Hepatocyte (in vitro differentiated cells): ENCODE results near the gene STX5. TPM values are rescaled to one million over a fixed set of nuclear protein-coding genes. Genes with fewer than 3 reads are reported as not detected.

Experiments
- DNase-seq: peaks from one replicate; pipeline ENCODE4 v3.0.0-alpha.2; 2016; ENCODE audit warnings: low spot score
- H2AFZ ChIP-seq: fragments of 200-600 bp; sonication (generic); 2 replicates; pipeline ENCODE4 v1.6.0; 2016; ENCODE audit warnings: antibody characterized with exemption, mild to moderate bottlenecking
- H3K27ac ChIP-seq: fragments of 200-600 bp; sonication (generic); 2 replicates; pipeline ENCODE4 v1.5.1; 2016; ENCODE audit warnings: mild to moderate bottlenecking
- H3K27me3 ChIP-seq: fragments of 200-600 bp; sonication (generic); 2 replicates; pipeline ENCODE4 v1.6.1; 2016
- H3K36me3 ChIP-seq: fragments of 200-600 bp; sonication (generic); replicated peaks from 2 replicates; pipeline ENCODE4 v1.5.1; 2016; ENCODE audit warnings: low read depth; ENCODE audit not compliant: insufficient read depth
- H3K4me1 ChIP-seq: fragments of 200-600 bp; sonication (generic); 2 replicates; pipeline ENCODE4 v1.5.1; 2016; ENCODE audit warnings: mild to moderate bottlenecking, moderate library complexity; ENCODE audit not compliant: insufficient read depth
- H3K4me2 ChIP-seq: fragments of 200-600 bp; sonication (generic); 2 replicates; pipeline ENCODE4 v1.6.0; 2016
- H3K4me3 ChIP-seq: fragments of 200-600 bp; sonication (generic); 2 replicates; pipeline ENCODE4 v1.5.1; 2016; ENCODE audit warnings: mild to moderate bottlenecking
- H3K79me2 ChIP-seq: fragments of 200-600 bp; sonication (generic); 2 replicates; pipeline ENCODE4 v1.6.0; 2017; ENCODE audit warnings: mild to moderate bottlenecking
- H3K9me2 ChIP-seq: fragments of 200-600 bp; sonication (generic); replicated peaks from 2 replicates; pipeline ENCODE4 v1.6.0; 2017; ENCODE audit warnings: mild to moderate bottlenecking; ENCODE audit not compliant: insufficient read depth
- H3K9me3 ChIP-seq: fragments of 200-600 bp; sonication (generic); 2 replicates; pipeline ENCODE4 v1.5.1; 2016; ENCODE audit warnings: low read depth, mild to moderate bottlenecking
- H4K20me1 ChIP-seq: fragments of 200-600 bp; sonication (generic); 2 replicates; pipeline ENCODE4 v1.6.0; 2016; ENCODE audit warnings: mild to moderate bottlenecking; ENCODE audit not compliant: insufficient read depth, poor library complexity, severe bottlenecking
- EZH2 ChIP-seq: fragments of 200-600 bp; sonication (generic); IDR thresholded peaks from 2 replicates; pipeline ENCODE4 v1.6.1; 2016; ENCODE audit warnings: antibody characterized with exemption, mild to moderate bottlenecking, borderline replicate concordance
- EZH2phosphoT487 ChIP-seq: fragments of 200-600 bp; sonication (generic); IDR thresholded peaks from one replicate; pipeline ENCODE4 v1.6.1; 2018; ENCODE audit warnings: antibody characterized with exemption, mild to moderate bottlenecking, low read depth, moderate library complexity; ENCODE audit not compliant: unreplicated experiment, severe bottlenecking
- WGBS: methylation state at CpG from one replicate; pipeline ENCODE4 v1.1.6; 2016; ENCODE audit warnings: low lambda C conversion rate; ENCODE audit errors: missing lambda C conversion rate; 5-methylcytosine and 5-hydroxymethylcytosine counted together
- polyA plus RNA-seq: library from polyadenylated mRNA; unstranded; fragments of >200 nt; fragmentation: Nextera tagmentation; extraction: Ambion mirVana; gene quantifications from 2 replicates; pipeline ENCODE4 v1.2.1, GENCODE V29; 2016
- total RNA-seq: library from RNA; depleted of rRNA; stranded (reverse); fragments of >200 nt; gene quantifications from 2 replicates; pipeline ENCODE4 v1.2.3, GENCODE V29; 2014
- TF ChIP-seq, protein P1 (sequence below): fragments of 200-600 bp; sonication (generic); IDR thresholded peaks from 2 replicates; pipeline ENCODE4 v1.5.1; 2016; ENCODE audit warnings: antibody characterized with exemption, mild to moderate bottlenecking; ENCODE audit not compliant: poor library complexity

STX5 gene
- total and polyA plus RNA-seq, 2 experiments from 2014 or later: 35.4 to 49.7 TPM

DNA sequence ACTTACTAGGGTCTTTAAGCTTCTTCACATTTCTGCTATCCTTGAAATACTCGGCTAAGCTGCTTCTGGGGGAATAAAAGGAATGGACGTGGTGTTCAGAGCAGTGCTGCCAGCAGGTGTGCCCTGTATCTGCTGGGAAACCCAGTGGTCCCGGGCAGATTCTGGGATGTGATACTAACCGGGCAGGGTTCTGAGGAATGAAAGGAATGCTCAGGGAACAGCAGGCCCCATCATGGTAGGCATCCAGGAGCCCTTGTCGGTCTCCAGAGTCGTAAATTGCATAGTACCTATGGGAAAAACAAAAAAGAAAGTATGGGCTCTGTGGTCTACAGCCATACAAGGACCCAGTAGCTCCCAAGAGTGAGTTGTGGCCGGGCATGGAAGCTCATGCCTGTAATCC lies 35.6 kb downstream of the STX5 start:
- H3K4me3 ChIP-seq: no peak overlapping the region
- H3K9me2 ChIP-seq: no peaks in the 10 kb centered on the region
- no peak overlapping the region for H2AFZ ChIP-seq
- H3K79me2 ChIP-seq: peaks cover 10% of the 10 kb centered on the region
- H4K20me1 ChIP-seq: no peaks in the 10 kb centered on the region
- no peaks in the 10 kb centered on the region for H3K27me3 ChIP-seq
- H3K9me3 ChIP-seq: no peaks in the 10 kb centered on the region
- H3K4me1 ChIP-seq: peaks cover 14% of the 10 kb centered on the region
- no peak for DNase-seq
- WGBS: 76% methylated on average over 7 of the region's 7 CpGs
- no peak overlapping the region for H3K4me2 ChIP-seq
- TF ChIP-seq EZH2phosphoT487 (no peak), EZH2 (no peak)
- TF ChIP-seq, protein P1, sequence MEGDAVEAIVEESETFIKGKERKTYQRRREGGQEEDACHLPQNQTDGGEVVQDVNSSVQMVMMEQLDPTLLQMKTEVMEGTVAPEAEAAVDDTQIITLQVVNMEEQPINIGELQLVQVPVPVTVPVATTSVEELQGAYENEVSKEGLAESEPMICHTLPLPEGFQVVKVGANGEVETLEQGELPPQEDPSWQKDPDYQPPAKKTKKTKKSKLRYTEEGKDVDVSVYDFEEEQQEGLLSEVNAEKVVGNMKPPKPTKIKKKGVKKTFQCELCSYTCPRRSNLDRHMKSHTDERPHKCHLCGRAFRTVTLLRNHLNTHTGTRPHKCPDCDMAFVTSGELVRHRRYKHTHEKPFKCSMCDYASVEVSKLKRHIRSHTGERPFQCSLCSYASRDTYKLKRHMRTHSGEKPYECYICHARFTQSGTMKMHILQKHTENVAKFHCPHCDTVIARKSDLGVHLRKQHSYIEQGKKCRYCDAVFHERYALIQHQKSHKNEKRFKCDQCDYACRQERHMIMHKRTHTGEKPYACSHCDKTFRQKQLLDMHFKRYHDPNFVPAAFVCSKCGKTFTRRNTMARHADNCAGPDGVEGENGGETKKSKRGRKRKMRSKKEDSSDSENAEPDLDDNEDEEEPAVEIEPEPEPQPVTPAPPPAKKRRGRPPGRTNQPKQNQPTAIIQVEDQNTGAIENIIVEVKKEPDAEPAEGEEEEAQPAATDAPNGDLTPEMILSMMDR: no peak
- H3K36me3 ChIP-seq: no peaks in the 10 kb centered on the region
- H3K27ac ChIP-seq: no peak overlapping the region

DNA sequence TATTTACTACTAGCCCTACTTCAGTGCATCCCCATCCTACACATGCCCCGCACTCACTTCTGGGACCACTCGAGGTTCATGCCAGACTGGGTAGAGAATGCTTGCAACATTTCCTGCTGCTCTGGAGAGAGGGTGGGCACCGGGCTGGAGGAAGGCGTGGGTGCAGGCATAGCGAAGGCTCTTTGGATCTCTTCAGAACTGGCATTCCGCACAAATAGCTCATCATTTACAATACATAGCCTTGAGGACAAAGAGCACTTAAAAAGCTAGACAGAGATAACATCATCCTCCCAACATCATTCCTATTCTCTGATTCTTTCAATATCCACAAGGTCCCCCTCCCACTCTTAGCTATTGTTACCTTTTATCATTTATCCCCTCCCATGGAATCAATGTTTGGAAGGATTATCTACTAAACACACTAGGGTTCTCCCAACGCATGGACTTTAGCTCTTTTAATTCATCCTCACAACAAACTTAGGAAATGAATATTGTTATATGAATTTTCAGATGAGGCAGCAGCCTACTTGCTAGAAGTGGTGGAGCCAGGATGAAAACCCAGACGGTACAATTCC lies 37.6 kb downstream of the STX5 start:
- no peak for TF ChIP-seq EZH2
- TF ChIP-seq, protein P1: no peak
- TF ChIP-seq EZH2phosphoT487: no peak
- H3K9me3 ChIP-seq: no peaks in the 10 kb centered on the region
- 89% methylated on average over 8 of the region's 8 CpGs for WGBS
- peaks cover 23% of the 10 kb centered on the region for H3K4me1 ChIP-seq
- H4K20me1 ChIP-seq: no peaks in the 10 kb centered on the region
- no peaks in the 10 kb centered on the region for H3K9me2 ChIP-seq
- H3K79me2 ChIP-seq: peaks cover 27% of the 10 kb centered on the region
- no peaks in the 10 kb centered on the region for H3K27me3 ChIP-seq
- no peak overlapping the region for H3K4me2 ChIP-seq
- no peak overlapping the region for H3K27ac ChIP-seq
- H2AFZ ChIP-seq: no peak overlapping the region
- no peaks in the 10 kb centered on the region for H3K36me3 ChIP-seq
- no peak overlapping the region for H3K4me3 ChIP-seq
- no peak for DNase-seq

DNA sequence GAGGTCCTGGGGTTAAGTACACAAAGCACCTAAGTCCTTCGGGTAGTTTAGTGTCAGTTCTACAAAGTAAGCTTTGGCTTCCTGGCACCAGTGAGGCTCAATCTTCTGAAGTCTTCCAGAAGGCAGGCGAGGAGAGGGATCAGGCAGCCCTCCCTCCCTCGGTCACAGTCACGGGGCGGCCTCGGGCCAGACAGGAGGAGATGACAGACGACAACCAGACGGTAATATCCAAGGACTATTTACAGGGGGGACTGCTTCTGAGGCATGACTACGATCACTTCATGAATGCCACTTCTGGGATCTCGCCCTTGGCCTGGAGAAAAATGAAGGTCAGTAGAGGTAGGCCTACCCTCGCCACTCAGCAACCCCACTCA lies 39.7 kb downstream of the STX5 start:
- Histone ChIP-seq H3K27ac (peak overlapping the region; percentile 73), H3K36me3 (no peaks in the 10 kb centered on the region), H3K9me2 (no peaks in the 10 kb centered on the region), H3K9me3 (no peaks in the 10 kb centered on the region), H3K79me2 (peaks cover 43% of the 10 kb centered on the region), H3K27me3 (no peaks in the 10 kb centered on the region), H2AFZ (peak overlapping the region; percentile 10), H3K4me1 (peaks cover 32% of the 10 kb centered on the region), H3K4me3 (no peak overlapping the region), H3K4me2 (peak overlapping the region; percentile 92), H4K20me1 (no peaks in the 10 kb centered on the region)
- peak; percentile 59 for DNase-seq
- WGBS: 23% methylated on average over 11 of the region's 11 CpGs
- TF ChIP-seq EZH2phosphoT487: no peak

DNA sequence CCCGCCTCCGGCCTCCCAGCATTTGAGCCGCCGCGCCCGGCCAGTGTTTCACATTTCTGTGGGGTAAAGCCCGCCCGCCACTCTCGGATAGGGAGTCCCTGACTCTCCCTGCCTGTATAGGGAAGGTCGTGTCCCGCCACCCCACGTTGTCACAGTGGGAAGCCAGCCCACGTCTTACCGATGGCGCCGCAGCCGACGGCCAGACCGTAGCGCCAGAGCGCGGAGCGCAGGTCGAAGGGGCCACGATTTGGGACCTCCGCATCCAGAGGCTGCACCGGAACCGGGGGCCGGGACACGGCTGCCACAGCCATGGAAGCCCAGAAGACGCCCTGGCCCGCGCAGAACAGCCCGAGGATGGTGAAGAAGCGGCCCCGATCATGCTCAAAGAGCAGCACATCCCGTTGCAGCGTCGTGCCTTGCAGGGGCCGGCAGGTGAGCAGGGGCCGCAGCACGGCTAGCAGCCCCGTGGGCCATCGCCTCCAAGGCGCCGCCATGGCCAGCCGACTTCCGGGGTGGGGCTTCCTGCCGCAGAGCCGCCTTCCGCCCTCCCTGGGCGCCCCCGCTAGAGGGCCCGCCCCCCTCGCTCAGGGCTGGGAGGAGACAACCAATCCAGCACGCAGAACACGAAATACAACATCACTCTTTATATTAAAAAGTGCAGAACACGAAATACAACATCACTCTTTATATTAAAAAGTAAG lies 40.2 kb downstream of the STX5 start, which contains the start of gene TMEM223:
Gene TMEM223 (minus strand): TSS at position 506 of the 701 bp plus-strand sequence. CDS start 12 bp downstream, at position 494.
- Histone ChIP-seq H3K79me2 (peaks cover 43% of the 10 kb centered on the region), H3K9me2 (no peaks in the 10 kb centered on the region), H3K27me3 (no peaks in the 10 kb centered on the region), H3K4me3 (peak within 1 kb of the TSS; percentile 87), H3K4me1 (peaks cover 32% of the 10 kb centered on the region), H3K36me3 (no peaks in the 10 kb centered on the region), H3K4me2 (peak within 1 kb of the TSS; percentile 92), H2AFZ (peak within 1 kb of the TSS; percentile 21), H3K27ac (peak within 1 kb of the TSS; percentile 73), H4K20me1 (no peaks in the 10 kb centered on the region), H3K9me3 (no peaks in the 10 kb centered on the region)
- under 1% methylated on average over 45 of the region's 58 CpGs for WGBS
- TF ChIP-seq EZH2phosphoT487 (no peak), EZH2 (no peak)
- TF ChIP-seq, protein P1: no peak
- DNase-seq: peak; percentile 95
